Testis (tissue), 2 donors: Measurements from ENCODE around the gene FLACC1.

Experiments
- CTCF ChIP-seq, 3 experiments: fragments of 450-650 bp in 2 of 3; fragments of 200-600 bp in 1 of 3; sonication (generic) in 1 of 3; IDR thresholded peaks; one replicate each; pipeline ENCODE4 v1.5.1; 2016 to 2019; ENCODE audit warnings: antibody characterized with exemption in 3 of 3, mild to moderate bottlenecking in 2 of 3, moderate library complexity in 1 of 3
- POLR2A ChIP-seq: fragments of 450-650 bp; IDR thresholded peaks from one replicate; pipeline ENCODE4 v1.6.1; 2017; ENCODE audit warnings: antibody characterized with exemption, mild to moderate bottlenecking, moderate library complexity

DNA sequence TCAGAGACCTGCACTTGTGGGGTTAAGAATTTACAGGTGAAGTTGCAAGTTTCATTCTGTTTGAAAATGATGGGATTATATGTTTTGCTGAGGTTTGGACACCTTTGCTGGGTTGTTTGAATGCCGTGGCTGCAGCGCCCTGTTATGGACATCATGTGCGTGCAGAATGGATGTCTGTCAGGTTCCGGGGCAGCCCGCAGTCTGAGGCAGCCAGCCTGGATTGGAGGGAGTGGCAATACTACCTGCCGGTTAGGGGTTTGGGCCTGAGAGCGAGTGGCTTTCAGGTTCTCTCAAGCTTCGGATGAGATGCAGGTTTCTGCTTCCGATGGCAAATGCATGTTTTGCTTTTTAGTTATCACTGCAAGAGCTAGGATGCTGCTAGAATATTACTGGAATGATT, 95.7 kb downstream of the FLACC1 start:
- TF ChIP-seq CTCF (IDR thresholded peaks at IDR 0.05) (no peak), POLR2A (no peak)
